ENCODE measurements around the gene CRYBG1.

DNA sequence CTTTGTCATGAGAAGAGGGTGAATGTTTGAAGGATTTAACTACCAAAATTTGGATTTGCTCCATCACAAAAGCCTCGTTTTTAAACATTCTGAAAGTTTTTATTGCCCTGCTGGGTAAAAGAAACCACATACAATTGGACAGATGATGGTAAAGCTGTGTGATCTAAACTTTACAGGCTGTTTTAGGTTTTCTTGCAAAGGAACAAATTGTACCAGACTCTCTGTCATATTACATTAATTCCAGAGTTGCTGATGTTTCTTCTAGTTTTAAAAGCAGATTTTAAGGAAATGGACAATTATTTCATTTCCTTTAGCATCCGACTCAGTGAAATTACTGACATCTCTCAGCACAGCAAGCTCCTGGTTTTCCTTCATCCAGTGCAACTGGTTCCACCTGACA is 53.2 kb downstream of the CRYBG1 start:
- TF ChIP-seq SUZ12 (IDR thresholded peaks at IDR 0.05; ENCODE audit: unreplicated experiment) (no peak), CHD2 (IDR thresholded peaks at IDR 0.05; ENCODE audit: borderline replicate concordance, low read depth, low read length) (no peak), ZNF217 (IDR thresholded peaks at IDR 0.05) (no peak), RCOR1 (conservative IDR thresholded peaks at IDR 0.05; ENCODE audit: low read depth, low read length) (no peak), RAD21 (IDR thresholded peaks at IDR 0.05; ENCODE audit: insufficient read depth, low read depth, low read length) (no peak), HDAC2 (IDR thresholded peaks at IDR 0.05) (no peak), PAX5 (IDR thresholded peaks at IDR 0.05; ENCODE audit: borderline replicate concordance, low read depth, low read length) (no peak), EP300 (IDR thresholded peaks at IDR 0.05; ENCODE audit: borderline replicate concordance in 1 of 2, control insufficient read depth in 1 of 2, low read depth in 2 of 2, low read length in 2 of 2) (no peak), SPI1 (IDR thresholded peaks at IDR 0.05; ENCODE audit: borderline replicate concordance, insufficient read depth, low read depth, low read length) (no peak), EZH2 (IDR thresholded peaks at IDR 0.05; ENCODE audit: borderline replicate concordance, control insufficient read depth, low read depth, low read length) (no peak)
